NCI-H128 (cell line): Measurements from ENCODE around the gene AMZ2.
"Not testable (repeated sequence)": the region's sequence is repeated elsewhere in the genome, so short reads cannot be mapped to it uniquely, and the experiment has no call there.

Source experiments
- DNase-seq: peaks from one replicate; lab custom pipeline; 2025; ENCODE audit not compliant: unreplicated experiment; lab: John Stamatoyannopoulos, UW

The AMZ2 gene

GRCh38 chr17:68247445-68248198, at the start of gene AMZ2:
TSS of gene AMZ2 (plus strand) at chr17:68248043. CDS start at chr17:68250188, 2,145 bp downstream.
- peak; percentile 89 for DNase-seq

DNA sequence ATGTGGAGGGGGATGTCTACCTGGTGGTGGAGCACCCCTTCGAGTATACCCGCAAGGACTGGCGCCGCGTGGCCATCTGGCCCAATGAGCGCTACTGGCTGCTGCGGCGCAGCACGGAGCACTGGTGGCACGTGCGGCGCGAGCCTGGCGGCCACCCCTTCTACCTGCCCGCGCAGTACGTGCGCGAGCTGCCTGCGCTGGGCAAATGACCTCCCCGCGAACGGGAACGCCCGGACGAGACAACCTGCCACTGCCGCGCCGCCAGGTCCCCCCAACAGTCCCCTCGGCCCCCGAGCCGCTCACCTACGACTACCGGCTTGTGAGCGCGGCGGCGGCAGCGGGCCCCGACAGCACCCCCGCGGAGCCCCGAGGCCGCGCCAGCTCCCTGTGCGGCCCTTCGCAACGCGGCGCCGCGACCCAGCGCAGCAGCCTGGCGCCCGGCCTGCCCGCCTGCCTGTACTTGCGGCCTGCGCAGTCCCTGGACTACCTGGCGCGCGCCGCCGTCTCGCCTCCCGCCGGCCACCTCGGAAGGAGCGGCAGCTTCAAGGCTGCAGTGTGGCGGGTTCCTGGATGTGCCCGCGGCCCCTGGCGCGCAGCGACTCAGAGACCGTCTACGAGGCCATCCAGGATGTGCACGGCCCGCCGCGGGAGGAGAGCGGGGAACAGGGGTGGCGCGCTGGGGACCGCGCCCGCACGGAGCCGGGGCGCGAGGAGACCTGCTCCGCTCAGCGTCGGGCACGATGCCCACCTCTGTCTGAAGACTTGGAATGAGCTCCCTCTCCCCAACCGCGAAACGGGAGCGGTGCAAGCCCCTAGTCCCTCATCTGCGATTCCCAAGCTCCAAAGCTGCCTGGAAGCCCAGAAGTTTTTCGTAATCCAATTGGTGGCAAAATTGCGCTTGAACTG, 48.7 kb upstream of the AMZ2 start:
- no peak for DNase-seq

- no peak for DNase-seq
These were observed 47.8 kb upstream of the AMZ2 start for GRCh38 chr17:68199837-68200688.

GRCh38 chr17:68200689-68201417, 47.0 kb upstream of the AMZ2 start:
- DNase-seq: peak; percentile 42

- not testable (repeated sequence) for DNase-seq
These were observed 46.4 kb upstream of the AMZ2 start for GRCh38 chr17:68201418-68201771.

- DNase-seq: not testable (repeated sequence)
These were observed 45.5 kb upstream of the AMZ2 start for GRCh38 chr17:68202321-68202720.

DNA sequence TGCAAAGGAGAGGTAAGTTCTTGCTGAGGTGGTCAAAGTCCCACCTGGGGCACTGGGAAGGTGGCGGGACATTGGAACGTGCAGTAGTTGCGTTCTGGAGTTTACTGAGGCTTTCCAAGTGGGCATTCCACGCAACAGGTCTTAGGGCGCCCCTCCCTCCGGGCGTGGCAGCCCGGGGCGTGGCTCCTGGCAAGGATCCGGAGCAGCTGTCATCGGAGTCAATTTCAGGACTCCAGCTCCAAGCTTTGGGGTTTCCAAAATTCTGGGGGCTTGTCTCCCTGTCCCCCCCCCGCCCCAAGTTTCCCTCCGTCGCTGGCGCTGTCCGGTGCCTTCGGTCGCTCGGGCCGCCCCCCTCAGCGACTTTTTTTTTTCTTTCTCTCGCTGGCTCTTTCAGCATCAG, 43.1 kb upstream of the AMZ2 start:
- DNase-seq: no peak

GRCh38 chr17:68205251-68205807, 42.5 kb upstream of the AMZ2 start:
- peak; percentile 71 for DNase-seq

GRCh38 chr17:68205808-68206720, 41.8 kb upstream of the AMZ2 start:
- DNase-seq: no peak

DNA sequence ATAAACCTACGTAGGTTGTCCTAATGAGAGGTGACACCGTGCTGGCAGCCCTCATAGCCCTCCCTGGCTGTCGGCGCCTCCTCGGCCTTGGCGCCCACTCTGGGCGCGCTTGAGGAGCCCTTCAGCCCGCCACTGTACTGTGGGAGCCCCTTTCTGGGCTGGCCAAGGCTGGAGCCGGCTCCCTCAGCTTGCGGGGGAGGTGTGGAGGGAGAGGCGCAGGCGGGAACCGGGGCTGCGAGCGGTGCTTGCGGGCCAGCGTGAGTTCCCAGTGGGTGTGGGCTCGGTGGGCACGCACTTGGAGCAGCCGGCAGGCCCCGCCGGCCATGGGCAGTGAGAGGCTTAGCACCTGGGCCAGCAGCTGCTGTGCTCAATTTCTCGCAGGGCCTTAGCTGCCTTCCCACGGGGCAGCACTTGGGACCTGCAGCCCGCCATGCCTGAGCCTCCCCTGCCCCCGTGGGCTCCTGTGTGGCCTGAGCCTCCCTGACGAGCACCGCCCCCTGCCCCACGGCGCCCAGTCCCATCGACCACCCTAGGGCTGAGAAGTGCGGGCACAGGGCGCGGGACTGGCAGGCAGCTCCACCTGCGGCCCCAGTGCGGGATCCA, 40.1 kb upstream of the AMZ2 start:
- DNase-seq: no peak

DNA sequence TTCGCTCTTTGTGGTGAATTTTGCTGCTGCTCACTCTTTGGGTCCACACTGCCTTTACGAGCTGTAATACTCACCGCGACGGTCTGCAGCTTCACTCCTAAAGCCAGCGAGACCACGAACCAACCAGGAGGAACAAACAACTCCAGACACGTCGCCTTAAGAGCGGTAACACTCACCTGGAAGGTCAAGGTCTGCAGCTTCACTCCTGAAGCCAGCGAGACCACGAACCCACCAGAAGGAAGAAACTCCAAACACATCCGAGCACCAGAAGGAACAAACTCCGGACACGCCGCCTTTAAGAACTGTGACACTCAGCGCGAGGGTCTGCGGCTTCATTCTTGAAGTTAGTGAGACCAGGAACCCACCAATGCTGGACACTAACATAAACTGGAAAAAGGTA, 39.2 kb upstream of the AMZ2 start:
- not testable (repeated sequence) for DNase-seq

GRCh38 chr17:68209191-68209900, 38.5 kb upstream of the AMZ2 start:
- not testable (repeated sequence) for DNase-seq

- DNase-seq: no peak
These were observed 37.1 kb upstream of the AMZ2 start for GRCh38 chr17:68210570-68211315.

DNA sequence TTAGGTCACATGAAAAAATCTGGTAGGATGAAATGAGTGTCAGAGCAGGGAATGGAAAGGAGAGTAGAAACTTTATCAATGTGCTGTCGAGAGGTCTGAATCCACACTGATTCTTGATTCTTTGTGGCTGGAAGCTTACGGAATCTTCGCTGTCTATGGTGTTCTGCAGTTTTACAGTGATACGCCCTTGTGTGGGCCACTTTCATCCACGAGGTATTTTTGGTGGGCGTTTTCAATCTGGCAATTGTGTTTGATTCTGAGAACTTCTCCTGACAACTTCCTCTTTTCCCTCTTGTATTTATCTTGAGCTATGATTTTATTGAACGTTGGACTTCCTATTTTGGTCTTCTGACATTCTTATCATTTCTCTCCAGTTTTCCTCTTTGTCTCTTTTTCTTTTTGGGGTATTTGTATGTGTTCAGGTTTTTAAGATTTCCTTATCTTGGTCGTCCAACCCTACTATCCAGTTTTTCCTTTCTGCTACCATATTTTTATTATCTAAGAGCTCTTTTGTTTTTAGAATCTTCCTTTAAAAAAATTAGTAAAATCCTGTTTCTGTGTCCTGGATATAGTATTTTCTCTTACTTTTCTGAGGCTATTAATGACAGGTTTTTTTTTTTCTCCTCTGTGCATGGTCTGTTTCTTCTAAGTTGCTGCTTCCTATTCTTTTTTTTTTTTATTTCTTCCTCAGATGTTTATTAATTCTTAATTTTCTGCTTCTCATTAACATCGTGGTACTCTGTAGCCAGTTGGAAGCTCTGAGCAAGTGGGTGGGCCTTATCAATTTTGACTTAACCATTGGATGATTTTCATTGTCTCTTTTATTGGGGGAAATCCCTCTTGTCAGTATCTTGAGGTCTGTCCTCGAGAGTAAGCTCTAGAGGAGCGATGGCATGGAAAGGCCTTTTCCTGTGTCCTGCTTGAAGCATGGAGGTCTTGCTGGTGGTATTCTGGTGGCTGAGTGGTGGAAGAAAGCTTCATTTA, 34.1 kb upstream of the AMZ2 start:
- not testable (repeated sequence) for DNase-seq

- not testable (repeated sequence) for DNase-seq
These were observed 32.4 kb upstream of the AMZ2 start for GRCh38 chr17:68215453-68215852.

- not testable (repeated sequence) for DNase-seq
These were observed 28.4 kb upstream of the AMZ2 start for GRCh38 chr17:68219429-68219828.
